Measurements from ENCODE around the gene CBR4. TPM values are rescaled to one million over a fixed set of nuclear protein-coding genes. Genes with fewer than 3 reads are reported as not detected.
A peak's percentile ranks its signal among the peaks of the same experiment; 100 is the strongest.

Gene CBR4
- total RNA-seq (2014; rRNA removed; shearing (Covaris generic)) = 12.4 and 14.8 TPM in 2 replicates
- polyA plus RNA-seq (2014; cell fraction: nucleus; rRNA removed) = 23.0 and 31.2 TPM in 2 replicates

DNA sequence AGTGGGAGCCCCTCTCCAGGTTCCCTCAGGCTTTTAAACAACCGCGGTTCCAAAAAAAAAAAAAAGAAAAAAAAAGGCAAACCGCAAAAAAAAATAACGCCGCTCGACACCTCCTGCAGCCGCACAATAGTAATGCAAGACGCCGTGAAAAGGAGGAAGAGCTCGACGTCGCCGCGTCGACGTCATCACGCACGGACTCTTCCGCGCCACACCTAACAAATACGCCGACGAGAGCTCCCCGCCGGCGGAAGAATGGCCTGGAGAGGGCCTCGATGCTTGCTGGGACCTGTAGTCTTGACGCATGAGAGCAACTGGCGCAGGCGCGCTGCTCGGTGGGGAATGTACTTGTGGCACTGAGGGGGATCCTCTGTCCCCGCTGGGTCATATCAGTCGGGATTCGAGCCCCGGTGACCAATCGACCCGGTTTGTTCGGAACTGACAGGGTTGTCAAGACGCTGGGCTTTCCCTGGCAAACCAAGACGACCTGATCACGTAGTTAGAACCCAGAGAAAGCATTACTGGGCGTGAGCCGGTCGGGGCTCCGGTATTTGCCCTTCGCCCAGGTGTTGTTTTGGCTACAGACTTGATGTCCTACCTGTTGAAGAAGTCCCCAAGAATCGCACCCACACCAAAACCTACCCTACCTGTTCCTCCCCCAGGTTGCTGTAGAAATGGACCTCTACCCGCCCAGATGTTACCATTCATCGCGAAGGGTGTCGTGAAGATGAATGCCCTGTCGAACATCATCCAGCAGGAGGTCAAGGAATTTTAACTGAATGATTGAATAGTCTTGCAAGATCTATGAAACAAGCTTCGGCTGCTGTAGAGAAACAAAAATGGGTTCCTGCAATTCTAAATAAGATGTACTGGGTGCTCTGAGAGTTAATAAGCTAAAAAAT is at the start of gene CBR4:
CBR4 (minus strand) TSS at position 131 of the 899 bp plus-strand sequence. CDS start 166 bp downstream, outside the sequence.
- peak; percentile 94 for DNase-seq (ENCODE audit: extremely low read depth, low read depth)

DNA sequence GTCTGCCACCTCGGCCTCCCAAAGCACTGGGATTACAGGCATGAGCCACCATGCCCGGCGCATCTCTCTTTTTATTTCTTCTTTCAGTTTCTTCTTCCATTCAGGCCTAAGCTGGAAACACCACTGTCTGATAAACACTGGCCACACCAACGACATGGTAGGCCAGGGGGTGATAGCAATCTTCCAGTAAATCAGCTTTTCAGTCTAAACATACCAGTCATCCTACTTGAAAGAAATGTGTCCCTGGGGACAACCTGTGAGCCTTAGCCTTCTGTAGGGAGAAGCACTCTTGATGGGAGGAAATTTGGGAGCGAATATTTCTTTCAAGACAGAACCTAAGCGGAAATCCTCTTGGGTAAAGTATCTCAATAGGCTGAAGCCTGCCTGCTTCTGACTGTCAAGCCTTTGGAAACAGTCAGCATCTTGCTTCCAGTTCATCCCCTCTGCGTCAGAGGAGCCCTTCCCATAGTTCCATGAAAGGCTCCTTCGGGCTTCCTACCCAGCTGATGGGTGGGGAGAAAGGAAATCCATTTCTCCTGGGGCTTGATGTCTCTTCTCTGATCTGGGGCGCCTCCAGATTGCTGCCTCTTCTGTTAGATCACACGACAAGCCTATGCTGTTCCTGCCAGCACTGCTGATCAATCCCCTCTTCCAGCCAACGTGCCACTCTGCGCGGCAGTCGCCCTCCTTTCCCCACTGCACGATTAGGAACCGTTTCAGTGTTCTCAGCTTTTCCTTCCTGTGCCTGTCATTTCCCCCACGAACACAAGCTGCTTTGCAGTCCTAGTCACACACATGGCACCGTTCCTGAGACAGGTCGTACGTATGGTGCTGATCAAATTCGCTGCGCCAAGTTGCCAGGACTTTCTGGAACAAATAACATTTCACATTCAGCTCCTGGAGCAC is 49.5 kb upstream of the CBR4 start:
- DNase-seq (ENCODE audit: extremely low read depth, low read depth) = no peak

DNA sequence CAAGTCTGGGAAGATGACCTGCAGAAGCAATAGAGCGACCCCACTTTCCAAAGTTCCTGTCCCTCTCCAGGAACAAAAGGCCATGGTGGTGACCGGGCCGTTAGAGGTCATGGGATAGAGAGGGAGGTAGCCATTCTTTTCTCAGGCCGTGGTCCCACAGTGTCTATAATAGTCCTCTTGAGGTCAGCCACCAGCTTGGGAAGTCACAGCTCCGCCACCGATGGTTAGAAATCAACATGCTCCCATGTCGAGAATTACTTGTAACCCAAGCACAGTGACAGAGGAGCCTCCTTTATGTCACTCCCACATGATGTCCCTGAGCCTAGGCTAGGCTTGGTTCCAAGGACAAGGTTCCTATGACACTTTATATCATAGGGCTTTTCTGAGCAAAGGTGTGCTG is 48.3 kb upstream of the CBR4 start:
- no peak for DNase-seq (ENCODE audit: extremely low read depth, low read depth)

DNA sequence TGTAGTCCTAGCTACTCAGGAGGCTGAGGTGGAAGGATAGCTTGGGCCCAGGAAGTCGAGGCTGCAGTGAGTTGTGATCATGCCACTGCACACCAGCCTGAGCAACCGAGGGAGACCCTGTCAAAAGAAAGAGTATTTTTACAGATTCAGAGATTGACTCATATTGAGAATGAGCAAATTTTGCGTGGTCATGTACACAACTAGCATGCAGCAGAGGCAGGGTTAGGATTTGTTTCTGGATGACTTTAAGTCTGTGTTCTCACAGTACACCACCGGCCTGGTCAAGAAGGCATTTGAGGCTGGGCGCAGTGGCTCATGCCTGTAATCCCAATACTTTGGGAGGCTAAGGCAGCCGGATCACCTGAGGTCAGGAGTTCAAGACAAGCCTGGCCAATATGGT is 44.8 kb upstream of the CBR4 start:
- no peak for DNase-seq (ENCODE audit: extremely low read depth, low read depth)

DNA sequence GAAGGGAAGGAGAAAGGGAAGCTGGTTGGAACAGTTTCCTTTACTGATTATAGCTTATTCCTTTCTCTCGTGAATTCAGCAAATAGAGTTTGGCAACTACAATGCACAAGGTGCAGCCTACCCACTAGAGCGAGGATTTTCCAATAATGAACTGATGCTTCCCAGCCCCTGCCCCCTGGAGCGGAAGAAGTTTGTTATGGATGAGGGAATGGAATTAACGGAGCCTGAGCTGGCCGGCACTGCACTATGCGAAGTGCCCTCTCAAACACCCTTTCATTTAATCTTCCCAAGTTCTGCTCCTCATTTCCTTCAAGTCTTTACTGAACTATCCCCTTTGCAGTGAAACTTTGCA is 42.5 kb upstream of the CBR4 start:
- DNase-seq (ENCODE audit: extremely low read depth, low read depth) = no peak

DNA sequence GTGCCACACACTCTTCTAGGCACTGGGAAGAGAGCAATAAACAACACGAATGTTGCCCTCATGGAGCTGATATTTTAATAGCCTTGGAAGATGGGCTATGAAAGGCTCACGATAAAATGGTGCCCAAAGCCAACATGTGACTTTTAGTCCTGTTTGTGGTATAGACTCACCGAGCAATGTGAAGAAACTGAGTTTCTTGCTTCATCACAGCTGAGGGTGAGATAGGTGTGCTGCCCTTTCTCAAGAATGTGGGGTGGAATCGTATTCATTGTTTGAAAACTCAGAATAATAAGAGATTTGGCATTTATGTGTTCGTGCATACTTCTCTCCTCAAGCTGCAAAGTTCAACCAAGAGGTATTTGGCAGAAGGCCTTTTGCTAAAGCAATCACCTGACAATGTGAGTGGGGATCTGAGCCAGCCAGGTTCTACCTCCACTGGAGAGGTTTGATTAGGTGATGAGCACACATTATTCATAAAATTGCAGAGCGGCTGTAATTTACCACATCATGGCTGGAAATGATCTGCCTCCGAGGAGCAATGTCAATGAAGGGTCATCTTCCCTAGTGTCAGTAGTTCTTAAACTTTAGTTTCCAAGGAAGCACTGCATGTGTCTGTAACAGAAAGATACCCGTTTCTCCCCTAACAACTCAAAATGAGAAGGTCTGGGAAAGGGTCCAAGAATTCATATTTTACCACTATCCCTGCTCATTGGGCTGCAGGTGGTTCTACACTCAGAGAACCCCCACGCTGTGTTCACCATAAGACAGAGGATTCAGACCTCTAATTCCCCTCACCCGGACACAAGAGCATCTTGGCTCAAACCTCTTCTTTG is 41.9 kb upstream of the CBR4 start:
- DNase-seq (ENCODE audit: extremely low read depth, low read depth) = no peak

DNA sequence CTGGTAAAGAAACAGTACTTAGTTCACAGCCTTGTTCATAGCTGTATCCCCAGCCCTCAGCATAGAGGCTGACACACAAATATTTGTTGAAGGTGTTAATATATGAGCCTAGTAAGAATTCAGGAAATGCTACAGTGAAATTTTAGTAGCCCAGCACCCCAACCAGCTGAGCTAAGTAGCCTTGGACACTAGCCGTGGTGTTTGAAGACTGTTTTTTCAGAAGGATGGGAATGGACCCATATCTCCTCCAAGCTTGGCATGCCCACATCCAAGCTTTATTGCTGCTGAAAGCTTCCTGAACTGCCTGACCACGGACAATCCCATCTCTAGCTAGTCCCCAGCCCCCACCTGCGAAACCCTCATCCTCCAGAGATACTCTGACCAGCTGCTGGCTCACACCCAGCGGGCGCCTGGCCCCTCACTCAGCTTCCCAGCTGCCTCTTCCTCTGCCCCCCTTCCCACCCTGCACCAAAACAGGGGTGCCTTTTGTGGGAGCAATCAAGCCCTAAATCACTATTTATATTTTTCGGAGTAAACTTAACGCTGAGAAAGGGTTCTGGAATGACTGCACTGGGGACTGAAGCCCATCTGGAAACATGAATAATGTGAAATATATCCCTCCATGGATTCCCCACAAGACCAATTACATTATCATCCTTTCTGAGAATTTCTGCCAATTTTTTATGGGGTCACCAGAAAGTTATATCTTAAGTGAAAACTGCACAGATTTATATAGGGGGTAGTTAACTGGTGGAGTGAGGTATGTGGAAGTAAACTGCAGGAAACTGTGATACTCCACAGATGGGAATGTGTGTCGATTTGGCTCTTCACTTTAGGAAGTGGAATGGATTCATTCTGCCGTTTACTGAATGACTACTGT is 41.1 kb upstream of the CBR4 start:
- no peak for DNase-seq (ENCODE audit: extremely low read depth, low read depth)

DNA sequence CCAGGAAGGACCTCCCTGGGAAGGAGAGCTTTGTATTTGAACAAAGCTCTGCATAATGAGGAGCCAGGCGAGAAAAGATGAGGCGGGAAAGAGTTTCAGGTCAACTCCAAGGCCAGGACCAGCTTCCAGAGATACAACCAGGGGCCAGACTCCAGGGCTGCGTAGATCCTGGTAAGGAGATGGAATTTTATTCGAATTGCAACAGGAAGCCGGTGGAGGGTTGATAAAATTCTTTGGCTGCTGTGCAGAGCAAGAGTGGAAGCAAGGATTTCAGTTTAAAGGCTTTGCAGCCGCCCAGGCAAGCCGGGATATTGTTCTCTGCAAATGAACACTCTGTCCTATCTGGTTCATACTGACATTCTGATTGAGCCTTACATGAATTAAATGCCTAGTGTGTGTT is 40.2 kb upstream of the CBR4 start:
- no peak for DNase-seq (ENCODE audit: extremely low read depth, low read depth)

DNA sequence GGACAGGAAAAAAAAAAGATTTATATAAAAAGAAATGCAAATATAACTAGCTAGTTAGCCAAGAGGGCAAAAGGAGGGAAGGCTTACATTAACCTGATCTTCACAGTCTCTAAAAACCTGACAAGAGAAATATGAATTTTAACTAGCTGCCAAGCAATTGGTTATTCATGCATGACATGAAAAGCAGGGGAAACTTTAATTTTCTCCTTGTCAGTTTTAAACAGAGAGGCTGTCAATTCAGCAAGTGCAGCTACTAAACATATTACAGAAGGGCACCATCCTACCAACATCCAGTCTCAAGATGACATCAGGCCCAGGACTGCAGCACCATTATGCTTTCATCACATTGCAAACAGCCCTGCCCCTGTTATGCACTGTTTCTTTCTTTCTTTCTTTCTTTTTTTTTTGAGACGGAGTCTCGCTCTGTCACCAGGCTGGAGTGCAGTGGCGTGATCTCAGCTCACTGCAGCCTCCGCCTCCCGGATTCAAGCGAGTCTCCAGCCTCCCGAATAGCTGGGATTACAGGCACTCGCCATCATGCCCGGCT is 38.9 kb upstream of the CBR4 start:
- no peak for DNase-seq (ENCODE audit: extremely low read depth, low read depth)

DNA sequence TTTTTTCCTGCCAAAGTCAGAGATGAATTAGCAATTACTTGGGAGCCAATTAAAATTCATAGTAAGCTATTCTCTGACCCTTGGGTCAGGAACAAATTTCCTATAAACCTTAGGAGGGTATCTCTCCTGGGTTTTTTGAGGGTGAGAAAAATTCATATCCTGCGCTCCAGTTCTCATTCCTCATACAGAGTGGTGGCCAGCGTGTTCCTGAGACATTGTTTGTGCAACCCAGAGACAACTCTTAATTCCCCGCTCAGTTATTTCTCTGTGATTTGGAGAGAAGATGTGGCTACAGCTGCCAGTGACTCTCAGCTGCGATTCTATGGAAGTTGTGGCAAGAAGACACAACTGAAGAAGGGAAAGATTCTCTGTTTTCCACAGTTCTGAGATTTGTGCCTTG is 37.9 kb upstream of the CBR4 start:
- no peak for DNase-seq (ENCODE audit: extremely low read depth, low read depth)

DNA sequence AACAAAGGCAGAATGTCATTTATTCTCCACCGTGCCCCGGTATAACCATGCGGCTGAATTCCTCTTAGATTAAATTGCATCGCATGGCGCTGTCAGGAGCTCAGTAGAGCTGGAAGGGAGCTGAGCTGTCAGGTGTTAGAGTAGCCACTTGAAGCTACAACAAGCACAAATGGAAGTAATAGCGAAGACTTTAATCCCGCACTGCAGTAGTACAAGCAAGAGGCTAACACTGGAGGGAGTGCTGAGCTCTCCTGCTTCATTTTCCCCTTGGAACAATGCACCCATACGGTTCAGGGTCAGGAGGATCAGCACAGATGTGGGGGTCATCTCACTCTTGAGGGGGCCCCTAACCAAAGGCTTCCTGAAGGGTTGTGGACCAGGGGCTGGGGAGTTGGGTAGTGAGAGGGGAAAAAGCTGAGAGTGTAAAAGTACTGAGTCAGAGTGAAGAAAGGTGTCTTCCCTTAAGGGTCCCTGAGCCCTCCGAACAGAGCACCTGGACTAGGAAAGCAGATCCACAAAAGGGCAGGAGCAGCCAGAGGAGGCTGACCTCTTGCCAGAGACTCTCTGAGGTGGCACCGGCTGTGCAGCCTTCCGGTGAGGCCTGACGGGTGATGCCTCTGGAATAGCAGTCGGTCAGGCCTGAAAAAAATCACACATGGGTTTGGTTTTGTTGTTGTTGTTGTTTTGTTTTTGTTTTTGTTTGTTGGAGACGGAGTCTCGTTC is 36.0 kb upstream of the CBR4 start:
- DNase-seq (ENCODE audit: extremely low read depth, low read depth) = no peak

DNA sequence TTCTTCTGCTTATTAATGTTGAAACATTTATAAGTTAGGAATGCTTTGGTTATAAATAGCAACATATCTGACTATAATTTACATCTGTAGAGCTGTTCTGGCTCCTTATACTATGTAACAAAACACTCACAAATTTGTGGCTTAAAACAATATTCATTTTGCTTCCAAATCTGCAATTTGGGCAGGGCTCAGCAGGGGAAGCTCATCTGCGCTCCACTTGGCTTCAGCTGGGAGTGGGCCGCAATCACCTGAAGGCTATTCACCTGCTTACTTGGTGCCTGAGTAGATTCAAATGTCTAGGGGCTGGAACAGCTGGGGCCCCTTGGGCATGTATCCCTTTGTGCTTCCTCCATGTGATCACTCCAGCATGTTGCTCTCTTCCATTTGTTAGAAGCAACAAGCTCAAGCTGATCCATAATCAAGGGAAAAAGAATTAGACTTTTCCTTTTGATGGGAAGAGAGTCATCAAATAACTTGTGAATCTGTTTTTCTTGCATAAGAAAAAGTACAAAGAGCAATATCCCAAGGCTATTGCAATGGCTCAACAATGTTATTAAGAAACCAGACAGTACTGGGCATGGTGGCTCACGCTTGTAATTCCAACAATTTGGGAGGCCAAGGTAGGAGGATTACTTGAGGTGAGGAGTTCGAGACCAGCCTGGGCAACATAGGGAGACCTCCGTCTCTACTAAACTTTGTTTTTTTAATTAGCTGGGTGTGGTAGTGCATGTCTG is 34.8 kb upstream of the CBR4 start:
- no peak for DNase-seq (ENCODE audit: extremely low read depth, low read depth)

DNA sequence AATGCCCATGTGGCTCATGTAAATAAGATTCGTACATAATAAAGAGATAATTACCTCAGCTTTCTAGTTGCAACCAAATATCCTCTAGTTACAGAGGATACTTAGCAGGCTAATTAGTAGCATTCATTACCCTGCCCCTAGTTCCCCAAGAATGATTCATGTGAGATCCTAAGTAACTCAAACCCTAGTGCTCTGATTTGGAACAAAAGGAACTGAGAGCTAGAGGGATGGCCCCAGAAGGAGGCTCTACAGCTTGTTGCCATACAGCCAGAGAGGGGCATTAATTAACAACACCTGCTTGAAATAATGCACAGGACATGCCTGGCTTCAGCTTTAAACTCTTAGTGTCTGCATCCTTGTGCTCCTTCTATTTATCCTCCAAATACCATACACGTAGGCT is 32.6 kb upstream of the CBR4 start:
- DNase-seq (ENCODE audit: extremely low read depth, low read depth) = no peak

DNA sequence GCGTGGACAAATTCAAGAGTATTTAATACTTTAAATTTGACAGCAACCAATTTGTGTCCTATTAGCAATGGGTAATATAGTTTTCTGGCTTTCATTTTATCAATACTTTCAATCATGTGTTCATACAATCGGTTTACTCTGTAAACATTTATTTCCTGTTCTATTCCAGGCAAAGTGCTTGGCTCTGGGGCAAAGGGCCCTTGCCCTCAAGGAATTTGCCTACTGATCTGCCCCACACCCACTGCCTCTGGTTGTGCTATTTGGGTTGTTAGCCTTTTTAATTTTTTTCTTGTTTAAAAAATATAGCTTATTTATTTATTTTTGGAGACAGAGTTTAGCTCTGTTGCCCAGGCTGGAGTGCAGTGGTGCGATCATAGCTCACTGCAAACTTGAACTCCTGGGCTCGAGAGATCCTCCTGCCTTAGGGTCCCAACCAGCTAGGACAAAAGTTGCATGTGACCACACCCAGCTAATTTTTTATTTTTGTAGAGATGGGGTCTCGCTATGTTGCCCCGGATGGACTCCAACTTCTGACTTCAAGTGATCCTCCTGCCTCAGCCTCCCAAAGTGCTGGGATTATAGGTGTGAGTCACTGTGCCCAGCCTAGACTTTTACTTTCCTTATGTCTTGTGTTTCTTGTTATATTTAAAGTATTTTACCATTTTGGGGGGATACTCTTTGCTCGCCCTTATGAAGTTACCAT is 30.7 kb upstream of the CBR4 start:
- DNase-seq (ENCODE audit: extremely low read depth, low read depth) = no peak

DNA sequence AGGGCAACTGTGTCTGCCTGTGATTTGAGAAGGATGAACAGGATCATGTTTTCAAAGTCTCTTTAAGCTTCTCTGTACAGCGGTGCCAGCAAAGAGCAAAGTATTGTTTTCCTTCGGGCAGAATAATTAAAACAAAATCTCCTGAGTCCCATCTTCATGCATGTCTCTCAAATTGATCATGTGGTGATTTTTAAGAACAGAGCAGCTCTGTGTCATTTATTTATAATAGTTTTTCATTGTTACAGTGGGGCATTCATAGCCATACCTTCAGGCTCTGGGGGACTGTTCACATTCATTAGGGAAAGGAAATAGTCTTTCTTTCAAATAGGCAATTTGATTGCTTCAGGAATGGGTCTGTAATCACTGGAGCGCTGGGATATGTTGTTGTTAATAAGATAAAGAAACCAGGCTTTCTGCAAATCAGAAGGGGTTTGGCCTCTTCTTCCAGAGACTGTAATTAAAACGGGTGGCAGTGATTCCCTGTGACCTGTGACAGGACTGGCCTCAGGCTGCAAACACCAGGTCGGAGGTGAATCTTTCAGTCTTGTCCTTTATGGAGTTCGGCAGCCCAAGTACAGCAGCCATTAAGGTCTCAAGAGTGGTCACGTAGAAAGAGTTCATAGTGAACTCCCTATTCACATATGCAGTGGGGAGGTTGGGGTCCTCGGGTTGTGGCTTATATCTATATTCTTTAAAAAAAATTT is 29.3 kb upstream of the CBR4 start:
- no peak for DNase-seq (ENCODE audit: extremely low read depth, low read depth)

DNA sequence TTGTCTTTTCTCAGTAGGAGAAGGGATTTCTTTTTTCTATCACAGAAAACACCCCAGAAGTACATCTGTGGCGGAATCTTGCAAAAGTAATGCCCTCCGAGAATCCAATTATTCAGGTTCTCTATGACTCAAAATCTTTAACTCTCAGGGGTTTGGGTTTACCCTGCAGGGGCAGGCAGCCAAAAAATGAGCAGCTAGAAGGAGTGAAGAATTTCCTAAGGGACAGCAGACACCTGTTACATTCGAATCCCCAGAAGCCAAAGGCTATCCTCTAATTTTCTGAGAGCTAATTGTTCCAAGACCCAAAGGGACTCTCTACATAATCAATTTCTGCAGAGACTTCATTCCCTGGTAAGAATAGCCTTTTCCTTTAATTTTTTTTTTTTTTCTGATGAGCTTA is 27.5 kb upstream of the CBR4 start:
- DNase-seq (ENCODE audit: extremely low read depth, low read depth) = no peak
